GM21528 (cell line): ENCODE data around the gene DNAH8.

Experiments
- ATAC-seq: cut with Tn5 transposase; IDR thresholded peaks from one replicate; pipeline ENCODE4 v1.9.1; 2021; ENCODE audit warnings: mild to moderate bottlenecking, moderate library complexity; ENCODE audit not compliant: unreplicated experiment, low FRiP score

The DNAH8 gene

GRCh38 chr6:38996676-38997075, 281.6 kb downstream of the DNAH8 start:
- ATAC-seq: no peak

DNA sequence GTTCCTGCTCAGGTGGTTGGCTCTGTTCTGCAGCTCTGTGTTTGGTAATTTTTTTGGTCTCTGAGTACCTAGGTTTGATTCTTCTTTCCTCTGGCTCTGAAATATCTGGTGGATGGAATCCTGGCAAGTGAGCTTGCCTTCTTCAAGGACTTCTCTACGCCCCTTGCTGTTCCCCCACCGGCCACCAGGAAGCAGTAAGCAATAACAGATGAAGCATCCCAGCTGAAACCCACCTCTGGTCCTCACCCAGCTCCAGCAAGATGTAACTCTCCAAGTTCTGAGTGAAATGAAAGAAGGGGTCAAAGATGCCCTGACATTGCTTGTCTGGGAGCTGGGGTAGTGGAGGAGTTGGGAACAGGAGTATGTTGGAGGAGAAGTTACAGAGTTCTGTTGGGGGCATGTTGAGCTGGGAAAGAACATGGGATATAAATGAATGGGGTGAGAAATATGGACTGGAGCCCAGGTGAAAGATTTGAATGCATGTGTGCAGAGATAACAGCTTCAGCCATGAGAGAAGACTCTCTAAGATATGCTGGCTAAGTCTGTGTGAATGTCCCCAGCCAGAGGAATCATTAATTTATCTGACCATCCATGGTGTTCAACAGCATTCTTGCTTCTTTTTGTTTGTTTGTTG, 282.1 kb downstream of the DNAH8 start:
- no peak for ATAC-seq

GRCh38 chr6:39003072-39003471, 288.0 kb downstream of the DNAH8 start:
- no peak for ATAC-seq

DNA sequence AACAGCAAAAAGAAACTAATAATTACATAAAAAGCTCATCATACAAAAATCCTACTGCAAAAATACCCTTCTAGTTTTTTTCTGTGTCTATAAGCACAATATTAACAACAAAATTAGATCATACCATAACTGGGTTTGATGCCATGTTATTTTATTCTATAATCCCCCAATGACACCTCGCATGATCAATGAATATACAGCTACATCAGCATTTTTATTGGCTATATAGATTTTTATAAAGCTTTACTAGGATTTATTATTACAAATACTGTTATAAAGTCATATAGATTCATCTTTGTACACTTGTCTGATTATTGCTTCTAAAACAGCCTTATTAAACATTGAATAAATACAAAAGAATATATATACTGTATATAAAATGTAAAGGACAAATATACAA, 288.4 kb downstream of the DNAH8 start:
- ATAC-seq: no peak

DNA sequence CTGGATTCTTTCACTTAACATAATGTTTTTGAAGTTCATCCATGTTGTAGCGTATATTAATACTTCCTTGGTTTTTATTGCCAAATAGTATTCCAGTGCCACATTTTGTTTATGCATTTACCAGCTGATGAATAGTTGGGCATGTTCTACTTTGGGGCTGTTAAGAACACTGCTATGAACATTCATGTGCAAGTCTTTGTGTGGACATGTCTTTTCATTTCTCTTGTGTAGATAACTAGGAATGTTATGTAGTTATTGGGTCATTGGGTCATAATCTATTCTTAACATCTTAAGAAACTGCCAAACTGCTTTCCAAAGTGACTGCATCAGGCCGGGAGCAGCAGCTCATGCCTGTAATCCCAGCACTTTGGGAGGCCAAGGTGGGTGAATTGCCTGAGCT, 289.7 kb downstream of the DNAH8 start:
- no peak for ATAC-seq

- no peak for ATAC-seq
Observed at GRCh38 chr6:39005774-39006173, 290.7 kb downstream of the DNAH8 start.

GRCh38 chr6:39007575-39007974, 292.5 kb downstream of the DNAH8 start:
- no peak for ATAC-seq

DNA sequence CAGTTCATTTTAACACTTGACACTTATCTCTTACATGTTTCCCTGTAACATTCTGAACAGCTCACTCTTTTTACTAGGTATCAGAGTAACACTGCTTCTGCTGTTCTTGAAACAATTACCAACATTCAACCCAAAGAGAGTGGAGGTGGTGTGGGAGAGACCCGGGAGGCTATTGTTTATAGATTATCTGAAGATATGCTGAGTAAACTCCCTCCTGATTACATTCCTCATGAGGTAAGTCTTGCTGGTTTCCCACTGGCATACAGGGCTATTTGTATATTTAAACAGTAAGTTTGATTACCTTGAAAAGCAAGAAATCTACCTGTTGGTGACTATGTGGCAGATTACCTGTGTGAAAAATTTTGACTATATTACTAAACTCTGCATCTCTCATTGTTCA, 293.6 kb downstream of the DNAH8 start:
- no peak for ATAC-seq

DNA sequence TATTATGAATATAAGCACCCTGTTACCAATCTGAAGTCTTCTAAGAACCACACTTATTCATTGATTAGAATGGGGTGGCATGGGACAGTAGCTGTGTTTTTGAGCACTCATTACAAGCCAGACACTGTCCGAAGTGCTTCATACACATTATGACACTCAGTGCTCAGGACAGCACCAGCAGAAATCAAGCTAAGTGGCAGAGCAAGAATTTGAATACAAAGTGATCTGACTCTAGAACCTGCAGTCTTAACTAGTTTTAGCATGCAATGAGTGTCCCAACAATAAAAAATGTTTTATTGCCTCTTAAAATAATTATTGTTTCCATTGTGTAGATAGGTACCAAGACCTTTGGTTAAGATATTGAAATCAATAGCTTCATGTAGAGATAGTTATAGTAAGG, 294.4 kb downstream of the DNAH8 start:
- no peak for ATAC-seq

GRCh38 chr6:39016839-39017546, 301.9 kb downstream of the DNAH8 start:
- ATAC-seq: no peak

GRCh38 chr6:39017547-39017880, 302.4 kb downstream of the DNAH8 start:
- no peak for ATAC-seq

GRCh38 chr6:39018103-39018502, 303.0 kb downstream of the DNAH8 start:
- ATAC-seq: no peak

GRCh38 chr6:39020136-39020535, 305.0 kb downstream of the DNAH8 start:
- no peak for ATAC-seq

DNA sequence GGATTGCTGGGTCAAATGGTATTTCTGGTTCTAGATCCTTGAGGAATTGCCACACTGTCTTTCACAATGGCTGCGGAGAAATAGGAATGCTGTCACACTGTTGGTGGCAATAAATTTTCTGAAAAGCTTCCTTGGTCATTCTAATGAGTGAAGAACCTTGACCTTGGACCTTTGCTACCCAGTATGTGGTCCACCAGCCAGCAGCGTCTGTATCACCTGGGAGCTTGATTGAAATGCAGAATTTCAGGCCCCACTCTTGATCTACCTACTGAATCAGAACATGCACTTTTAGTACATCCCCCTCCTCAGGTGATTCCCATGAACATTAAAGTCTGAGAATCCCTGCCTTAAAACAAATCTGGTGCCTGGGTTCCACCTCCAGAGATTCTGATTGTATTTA, 305.9 kb downstream of the DNAH8 start:
- ATAC-seq: no peak

- no peak for ATAC-seq
Observed at GRCh38 chr6:39021779-39022178, 306.7 kb downstream of the DNAH8 start.

GRCh38 chr6:39026175-39026574, 311.1 kb downstream of the DNAH8 start:
- no peak for ATAC-seq

- no peak for ATAC-seq
Observed at GRCh38 chr6:39029156-39030011, 314.3 kb downstream of the DNAH8 start.

DNA sequence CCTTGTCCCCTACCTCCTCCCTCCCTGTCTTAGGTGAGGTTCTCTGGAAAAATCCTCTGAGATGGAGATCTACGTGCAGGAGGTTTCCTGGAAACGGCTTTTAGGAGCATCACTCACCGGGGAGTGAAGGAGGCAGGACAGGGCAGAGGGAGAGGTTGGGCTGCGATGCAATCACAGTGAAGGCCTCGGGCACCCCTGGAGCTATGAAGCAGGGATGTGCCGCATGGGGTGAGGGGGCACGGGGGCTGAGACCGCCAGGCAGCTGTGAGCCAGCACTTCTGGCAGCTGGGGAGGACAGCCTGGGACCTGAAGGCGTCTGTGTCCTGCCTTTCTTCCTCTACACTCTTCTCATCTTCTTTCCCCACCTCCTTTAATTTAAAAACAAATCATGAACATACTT, 320.6 kb downstream of the DNAH8 start:
- ATAC-seq: no peak

DNA sequence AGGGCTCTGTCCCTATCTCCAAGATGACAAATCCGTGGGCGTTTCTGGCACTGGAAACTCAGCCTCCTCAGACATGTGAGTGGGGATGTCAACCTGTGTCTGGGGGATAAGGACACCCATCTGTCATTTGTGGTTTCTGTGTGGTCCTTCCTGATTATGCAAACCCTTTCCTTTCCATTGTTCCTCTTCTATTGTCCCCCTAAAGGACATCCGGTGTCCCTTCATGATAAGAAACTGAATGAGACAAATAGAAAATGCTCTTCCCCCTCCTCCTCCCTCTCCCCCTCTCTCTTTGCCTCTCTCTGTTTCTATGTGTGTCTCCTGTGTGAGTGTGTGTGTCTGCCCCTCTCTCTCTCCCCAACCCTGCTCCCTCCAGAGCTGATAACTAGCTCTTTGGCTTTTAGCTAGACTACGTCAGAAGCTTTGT, 322.0 kb downstream of the DNAH8 start:
- ATAC-seq: no peak

- ATAC-seq: no peak
Observed at GRCh38 chr6:39037707-39038106, 322.6 kb downstream of the DNAH8 start.

DNA sequence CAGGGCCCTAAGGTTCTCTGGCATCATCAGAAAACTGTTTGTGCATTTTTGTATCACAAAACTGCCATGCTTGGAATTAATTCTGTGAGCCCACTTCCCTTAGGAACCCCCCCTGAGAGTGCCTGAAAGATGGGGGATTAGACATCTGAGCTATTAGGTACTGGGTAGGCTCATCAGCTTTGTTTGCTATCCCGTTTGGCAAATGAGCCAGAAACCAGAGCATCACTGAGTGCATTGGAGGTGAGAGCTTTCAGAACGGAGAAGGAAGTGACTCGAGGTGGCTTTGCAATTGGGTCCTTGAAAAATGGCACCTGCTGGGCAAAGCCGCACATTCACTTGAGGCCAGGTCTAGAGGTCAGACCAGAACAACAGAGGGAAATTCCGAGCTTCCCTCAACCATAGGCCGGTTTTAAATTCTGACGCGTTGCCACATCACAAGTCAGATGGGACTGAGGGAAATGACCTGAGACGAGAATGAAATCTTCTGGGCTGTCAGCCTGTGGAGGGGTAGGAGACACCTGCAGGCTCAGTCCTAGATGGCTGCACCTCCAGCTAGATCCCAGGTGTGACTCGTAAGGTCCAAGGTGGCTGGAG, 325.1 kb downstream of the DNAH8 start:
- no peak for ATAC-seq
